ENCODE measurements around the gene DENND11.
"Not testable (repeated sequence)": the region's sequence is repeated elsewhere in the genome, so short reads cannot be mapped to it uniquely, and the experiment has no call there.

The DENND11 gene

GRCh38 chr7:141701489-141702046, 398 bp downstream of the DENND11 start:
- peak overlapping the region; percentile 73 for H3K27ac Mint-ChIP-seq
- H3K4me1 Mint-ChIP-seq, result peaks cover 31% of the 10 kb centered on the region
- CTCF ChIA-PET, result interaction anchor here (1.6 to 3.7 kb wide), 3 partner anchors 34 to 47 kb away, joined by 3 to 17 read pairs (median 15); partner anchors contain the start of gene SSBP1
- H3K27me3 Mint-ChIP-seq, result peaks cover 17% of the 10 kb centered on the region
- peaks cover 6% of the 10 kb centered on the region for H3K36me3 Mint-ChIP-seq
- H3K9me3 Mint-ChIP-seq, result no peaks in the 10 kb centered on the region
- DNase-seq, result peak; percentile 85
- H3K4me3 Mint-ChIP-seq, result peak overlapping the region; percentile 76

GRCh38 chr7:141700848-141701371, 1.1 kb downstream of the DENND11 start:
- peak overlapping the region; percentile 76 for H3K4me3 Mint-ChIP-seq
- H3K27ac Mint-ChIP-seq, result peak overlapping the region; percentile 76
- H3K27me3 Mint-ChIP-seq, result peaks cover 15% of the 10 kb centered on the region
- CTCF ChIA-PET, result interaction anchor here (1.0 to 3.7 kb wide), 5 partner anchors 15 to 46 kb away, joined by 3 to 17 read pairs (median 4); partner anchors contain the start of gene SSBP1
- no peaks in the 10 kb centered on the region for H3K9me3 Mint-ChIP-seq
- H3K4me1 Mint-ChIP-seq, result peaks cover 34% of the 10 kb centered on the region
- H3K36me3 Mint-ChIP-seq, result peaks cover 9% of the 10 kb centered on the region
- DNase-seq, result peak; percentile 24

- H3K9me3 Mint-ChIP-seq, result no peaks in the 10 kb centered on the region
- H3K27me3 Mint-ChIP-seq, result peaks cover 13% of the 10 kb centered on the region
- H3K36me3 Mint-ChIP-seq, result peaks cover 9% of the 10 kb centered on the region
- CTCF ChIA-PET, result interaction anchor here (0.5 to 3.7 kb wide), 5 partner anchors 15 to 684 kb away, joined by 3 to 17 read pairs (median 4); partner anchors contain the start of gene SSBP1
- no peak for DNase-seq
- peaks cover 34% of the 10 kb centered on the region for H3K4me1 Mint-ChIP-seq
- peak overlapping the region; percentile 76 for H3K4me3 Mint-ChIP-seq
- peak overlapping the region; percentile 76 for H3K27ac Mint-ChIP-seq
Measured at GRCh38 chr7:141700296-141700847, 1.6 kb downstream of the DENND11 start.

- CTCF ChIA-PET, result interaction anchor here (1.2 to 3.3 kb wide), 2 partner anchors 14 to 45 kb away, joined by 4 to 15 read pairs; no protein-coding TSS in a partner anchor
- no peak for DNase-seq
- H3K27ac Mint-ChIP-seq, result peak overlapping the region; percentile 1
- no peaks in the 10 kb centered on the region for H3K9me3 Mint-ChIP-seq
- peak overlapping the region; percentile 76 for H3K4me3 Mint-ChIP-seq
- peaks cover 11% of the 10 kb centered on the region for H3K27me3 Mint-ChIP-seq
- peaks cover 9% of the 10 kb centered on the region for H3K36me3 Mint-ChIP-seq
- H3K4me1 Mint-ChIP-seq, result peaks cover 34% of the 10 kb centered on the region
Measured at GRCh38 chr7:141699860-141700259, 2.1 kb downstream of the DENND11 start.

GRCh38 chr7:141698247-141699015, 3.5 kb downstream of the DENND11 start:
- CTCF ChIA-PET, result no interaction called here
- DNase-seq, result no peak
- Mint-ChIP-seq H3K27me3 (peaks cover 3% of the 10 kb centered on the region), H3K4me1 (peaks cover 34% of the 10 kb centered on the region), H3K27ac (no peak overlapping the region), H3K9me3 (no peaks in the 10 kb centered on the region), H3K36me3 (peaks cover 13% of the 10 kb centered on the region), H3K4me3 (no peak overlapping the region)

GRCh38 chr7:141697211-141697871, 4.6 kb downstream of the DENND11 start:
- CTCF ChIA-PET, result no interaction called here
- no peak overlapping the region for H3K4me3 Mint-ChIP-seq
- H3K9me3 Mint-ChIP-seq, result no peaks in the 10 kb centered on the region
- H3K4me1 Mint-ChIP-seq, result peaks cover 31% of the 10 kb centered on the region
- peaks cover 13% of the 10 kb centered on the region for H3K36me3 Mint-ChIP-seq
- H3K27ac Mint-ChIP-seq, result no peak overlapping the region
- no peaks in the 10 kb centered on the region for H3K27me3 Mint-ChIP-seq
- DNase-seq, result no peak

GRCh38 chr7:141696348-141696747, 5.6 kb downstream of the DENND11 start:
- CTCF ChIA-PET, result interaction anchor here (1.0 kb wide), 1 partner anchor 18 kb away, joined by 4 read pairs; no protein-coding TSS in a partner anchor
- peaks cover 30% of the 10 kb centered on the region for H3K4me1 Mint-ChIP-seq
- H3K27me3 Mint-ChIP-seq, result no peaks in the 10 kb centered on the region
- H3K27ac Mint-ChIP-seq, result no peak overlapping the region
- no peak for DNase-seq
- no peak overlapping the region for H3K4me3 Mint-ChIP-seq
- H3K9me3 Mint-ChIP-seq, result no peaks in the 10 kb centered on the region
- H3K36me3 Mint-ChIP-seq, result peaks cover 15% of the 10 kb centered on the region

GRCh38 chr7:141695803-141696289, 6.1 kb downstream of the DENND11 start:
- no peaks in the 10 kb centered on the region for H3K9me3 Mint-ChIP-seq
- peaks cover 14% of the 10 kb centered on the region for H3K36me3 Mint-ChIP-seq
- no peak overlapping the region for H3K4me3 Mint-ChIP-seq
- peaks cover 28% of the 10 kb centered on the region for H3K4me1 Mint-ChIP-seq
- H3K27ac Mint-ChIP-seq, result no peak overlapping the region
- no peaks in the 10 kb centered on the region for H3K27me3 Mint-ChIP-seq
- DNase-seq, result no peak
- CTCF ChIA-PET, result interaction anchor here (1.0 kb wide), 1 partner anchor 17 kb away, joined by 4 read pairs; no protein-coding TSS in a partner anchor

- Mint-ChIP-seq H3K27me3 (no peaks in the 10 kb centered on the region), H3K27ac (no peak overlapping the region), H3K4me3 (no peak overlapping the region), H3K36me3 (peaks cover 12% of the 10 kb centered on the region), H3K9me3 (no peaks in the 10 kb centered on the region), H3K4me1 (peaks cover 3% of the 10 kb centered on the region)
- CTCF ChIA-PET, result no interaction called here
- no peak for DNase-seq
Measured at GRCh38 chr7:141693082-141693481, 8.9 kb downstream of the DENND11 start.

GRCh38 chr7:141691961-141692360, 10.0 kb downstream of the DENND11 start:
- Mint-ChIP-seq H3K4me1 (peaks cover 3% of the 10 kb centered on the region), H3K27ac (no peak overlapping the region), H3K27me3 (no peaks in the 10 kb centered on the region), H3K4me3 (no peak overlapping the region), H3K36me3 (peaks cover 12% of the 10 kb centered on the region), H3K9me3 (no peaks in the 10 kb centered on the region)
- CTCF ChIA-PET, result no interaction called here
- no peak for DNase-seq

GRCh38 chr7:141691540-141691939, 10.4 kb downstream of the DENND11 start:
- CTCF ChIA-PET, result interaction anchor here (1.1 kb wide), 1 partner anchor 37 kb away, joined by 3 read pairs; no protein-coding TSS in a partner anchor
- no peak for DNase-seq
- H3K36me3 Mint-ChIP-seq, result peaks cover 12% of the 10 kb centered on the region
- no peak overlapping the region for H3K27ac Mint-ChIP-seq
- H3K27me3 Mint-ChIP-seq, result no peaks in the 10 kb centered on the region
- H3K4me3 Mint-ChIP-seq, result no peak overlapping the region
- H3K4me1 Mint-ChIP-seq, result peaks cover 5% of the 10 kb centered on the region
- H3K9me3 Mint-ChIP-seq, result no peaks in the 10 kb centered on the region

GRCh38 chr7:141689072-141689825, 12.7 kb downstream of the DENND11 start:
- H3K4me3 Mint-ChIP-seq, H3K9me3 Mint-ChIP-seq, H3K27ac Mint-ChIP-seq, H3K4me1 Mint-ChIP-seq, CTCF ChIA-PET, DNase-seq, H3K27me3 Mint-ChIP-seq: not testable (repeated sequence)
- peaks cover 17% of the 10 kb centered on the region for H3K36me3 Mint-ChIP-seq

GRCh38 chr7:141688043-141688442, 13.9 kb downstream of the DENND11 start:
- H3K27me3 Mint-ChIP-seq, result no peaks in the 10 kb centered on the region

More at GRCh38 chr7:141688043-141688442, 13.9 kb downstream of the DENND11 start:
- DNase-seq, result no peak
- CTCF ChIA-PET, result no interaction called here
- Mint-ChIP-seq H3K4me1 (peaks cover 2% of the 10 kb centered on the region), H3K4me3 (no peak overlapping the region), H3K27ac (no peak overlapping the region), H3K36me3 (peaks cover 20% of the 10 kb centered on the region), H3K9me3 (no peaks in the 10 kb centered on the region)
